Epithelial cell of proximal tubule (primary cell): Measurements from ENCODE around the gene GLUD1. TPM values are rescaled to one million over a fixed set of nuclear protein-coding genes. Genes with fewer than 3 reads are reported as not detected.
"Not testable (repeated sequence)": the region's sequence is repeated elsewhere in the genome, so short reads cannot be mapped to it uniquely, and the experiment has no call there.

Source experiments
- DNase-seq: peaks from one replicate; pipeline ENCODE4 v3.0.0-alpha.2; 2011; ENCODE audit warnings: low read depth
- H3K4me3 ChIP-seq: 2 replicates; pipeline ENCODE4 v1.5.1; 2011; ENCODE audit warnings: low read depth, mild to moderate bottlenecking, low read length
- CTCF ChIP-seq: conservative IDR thresholded peaks from 2 replicates; pipeline ENCODE4 v1.5.1; 2012; ENCODE audit warnings: low read depth, mild to moderate bottlenecking, low read length
- total RNA-seq: library from RNA; depleted of rRNA; stranded (reverse); fragments of >200 nt; gene quantifications from 2 replicates; pipeline ENCODE4 v1.2.3, GENCODE V29; 2015

The GLUD1 gene
- total RNA-seq, 1 donor from 2014 or later: 155 TPM

DNA sequence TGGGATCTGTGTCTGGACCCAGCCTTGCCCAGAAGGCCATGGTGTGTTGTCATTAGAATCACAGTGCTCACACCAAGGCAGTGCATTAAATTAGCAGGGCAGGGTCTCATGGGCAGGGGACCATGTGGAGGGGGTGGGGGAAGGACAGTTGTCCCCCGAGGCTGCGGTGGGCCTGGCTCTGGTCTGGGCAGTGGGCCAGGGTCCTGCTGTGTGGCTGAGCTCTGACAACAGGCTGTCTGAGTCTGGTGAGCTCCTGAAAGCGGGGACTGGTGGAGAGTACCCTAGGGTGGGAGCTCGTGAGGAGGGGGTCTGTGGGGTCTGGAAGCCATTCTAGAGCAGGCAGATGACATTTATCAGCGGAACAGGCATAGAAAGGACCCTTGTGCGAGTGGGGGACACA, 76.5 kb downstream of the GLUD1 start:
- DNase-seq, H3K4me3 ChIP-seq: not testable (repeated sequence)

DNA sequence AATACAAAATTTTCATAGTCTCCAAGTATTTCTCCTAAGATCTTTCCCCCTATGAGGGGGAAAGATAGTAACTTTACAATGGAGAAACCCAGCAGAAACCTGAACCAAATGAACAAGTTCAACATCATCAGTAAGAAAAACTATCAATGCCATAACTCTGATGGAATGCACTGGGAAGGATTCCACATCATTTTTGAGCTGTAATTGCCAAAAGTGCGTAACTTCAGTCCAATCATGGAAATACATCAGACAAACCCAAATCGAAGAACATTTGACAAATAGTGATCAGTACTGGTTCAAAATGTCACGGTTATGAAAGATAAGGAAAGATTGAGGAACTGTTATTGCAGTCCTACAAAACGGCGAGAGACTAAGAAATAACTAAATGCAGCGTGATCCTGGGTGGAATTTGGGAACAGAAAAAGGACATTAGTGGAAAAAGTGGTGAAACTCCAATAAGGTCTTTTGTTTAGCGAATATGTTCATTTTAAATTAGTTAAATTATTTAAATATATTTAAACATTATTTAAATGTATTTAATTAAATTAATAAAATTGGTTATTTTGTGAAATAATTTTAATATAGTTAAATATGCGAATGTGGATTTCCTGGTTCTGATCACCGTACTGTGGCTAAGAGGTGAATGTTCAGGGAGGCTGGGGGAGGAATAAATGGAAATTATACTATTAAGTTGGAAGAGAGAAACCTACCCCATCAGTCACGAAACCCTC, 79.5 kb downstream of the GLUD1 start:
- not testable (repeated sequence) for H3K4me3 ChIP-seq

DNA sequence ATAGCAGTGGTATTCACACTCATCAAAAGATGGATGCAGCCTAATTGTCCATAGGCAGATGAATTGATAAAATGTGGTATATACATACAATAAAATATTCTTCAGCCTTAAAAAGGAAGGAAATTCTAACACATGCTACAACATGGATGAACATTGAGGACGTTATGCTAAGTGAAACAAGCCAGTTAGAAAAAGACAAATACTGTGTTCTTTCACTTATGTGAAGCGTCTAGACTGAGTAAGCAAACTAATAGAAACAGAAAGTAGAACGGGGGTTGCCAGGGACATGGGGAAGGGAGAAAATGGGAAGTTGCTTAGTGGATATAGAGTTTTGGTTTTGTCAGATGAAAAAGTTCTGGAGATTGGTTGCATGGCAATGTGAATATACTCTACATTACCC, 81.1 kb downstream of the GLUD1 start:
- not testable (repeated sequence) for H3K4me3 ChIP-seq, DNase-seq

More for the DNA sequence above, 79.5 kb downstream of the GLUD1 start:
- not testable (repeated sequence) for DNase-seq

- DNase-seq, H3K4me3 ChIP-seq: not testable (repeated sequence)
Observed at GRCh38 chr10:87009134-87009696, 85.4 kb downstream of the GLUD1 start.

DNA sequence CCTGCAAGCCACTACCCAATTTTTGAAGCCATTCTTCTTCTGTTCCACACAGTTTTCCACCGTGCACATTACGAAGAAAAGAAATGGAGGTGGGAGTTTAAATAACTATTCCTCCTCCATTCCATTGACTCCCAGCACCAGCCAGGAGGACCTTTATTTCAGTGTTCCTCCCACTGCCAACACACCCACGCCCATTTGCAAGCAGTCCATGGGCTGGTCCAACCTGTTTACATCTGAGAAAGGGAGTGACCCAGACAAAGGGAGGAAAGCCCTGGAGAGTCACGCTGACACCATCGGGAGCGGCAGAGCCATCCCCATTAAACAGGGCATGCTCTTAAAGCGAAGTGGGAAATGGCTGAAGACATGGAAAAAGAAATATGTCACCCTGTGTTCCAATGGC, 86.3 kb downstream of the GLUD1 start:
- not testable (repeated sequence) for DNase-seq, H3K4me3 ChIP-seq

DNA sequence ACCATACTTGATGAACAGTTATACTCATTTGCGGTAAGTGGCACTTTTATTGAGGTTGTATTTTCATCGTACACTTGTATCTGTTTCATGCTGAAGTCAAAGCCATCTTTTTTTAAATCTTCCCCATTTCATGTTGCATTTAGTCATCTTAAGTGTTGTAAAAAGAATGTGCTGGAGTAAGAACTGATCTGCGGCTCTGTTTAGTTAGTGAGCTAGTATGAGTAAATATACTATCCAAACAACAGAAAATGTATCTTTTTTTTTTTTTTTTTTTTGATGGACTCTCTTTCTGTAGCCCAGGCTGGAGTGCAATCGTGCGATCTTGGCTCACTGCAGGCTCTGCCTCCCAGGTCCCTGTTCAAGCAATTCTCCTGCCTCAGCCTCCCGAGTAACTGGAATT, 87.0 kb downstream of the GLUD1 start:
- DNase-seq: not testable (repeated sequence)

DNA sequence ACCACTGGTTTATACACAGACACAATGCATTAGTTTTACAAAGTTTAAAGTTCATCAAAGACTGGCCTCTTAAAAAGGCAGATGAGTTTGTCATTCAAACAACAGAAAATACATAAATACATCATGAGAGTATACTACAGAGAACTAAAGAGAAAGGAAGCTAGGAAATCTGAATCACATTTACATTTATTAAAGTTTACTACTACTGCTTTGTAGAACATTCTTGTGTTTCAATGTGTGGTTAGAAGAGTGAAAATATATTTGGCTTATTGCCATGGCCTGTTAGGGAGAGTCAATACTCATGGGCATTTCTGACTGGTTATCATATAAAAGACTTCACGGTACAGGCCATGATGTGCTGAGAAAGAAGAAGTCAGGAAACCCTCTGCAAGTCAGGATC, 87.5 kb downstream of the GLUD1 start:
- not testable (repeated sequence) for H3K4me3 ChIP-seq, DNase-seq

More for the DNA sequence above, 87.0 kb downstream of the GLUD1 start:
- not testable (repeated sequence) for H3K4me3 ChIP-seq

DNA sequence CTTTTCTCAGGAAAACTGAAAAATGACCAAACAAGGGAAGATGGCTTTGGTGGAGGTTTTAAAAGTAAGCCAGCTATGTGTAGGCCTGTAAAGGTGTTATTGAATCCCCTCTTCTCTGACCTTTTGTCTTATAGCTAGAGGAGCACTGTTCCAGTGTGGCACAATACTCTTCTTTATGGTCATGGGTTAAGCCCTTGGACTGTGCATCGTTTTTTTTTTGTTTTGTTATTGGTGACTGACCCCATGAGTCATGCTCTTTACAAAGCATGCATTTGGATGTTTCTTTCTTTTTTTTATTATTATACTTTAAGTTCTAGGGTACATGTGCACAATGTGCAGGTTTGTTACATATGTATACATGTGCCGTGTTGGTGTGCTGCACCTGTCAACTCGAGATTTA, 94.2 kb downstream of the GLUD1 start:
- DNase-seq: peak; percentile 6
- no peak for TF ChIP-seq CTCF

More for the DNA sequence above, 94.2 kb downstream of the GLUD1 start:
- no peak overlapping the region for H3K4me3 ChIP-seq

Other genes with a start within 250 kb of the GLUD1 start
- gene MMRN2, start 137.2 kb downstream of the GLUD1 start, total RNA-seq: 0.17 TPM in 1 of 2 replicates, not detected in the other
- 3.1 and 30.0 TPM in 2 replicates for gene SNCG, start 136.2 kb downstream of the GLUD1 start, total RNA-seq
- gene ADIRF, start 126.4 kb downstream of the GLUD1 start, total RNA-seq: 0.72 and 1.4 TPM in 2 replicates
- gene FAM25A, start 74.5 kb downstream of the GLUD1 start, total RNA-seq: not detected in 2 replicates
- 14.3 and 36.0 TPM in 2 replicates for gene SHLD2, start 363 bp upstream of the GLUD1 start, total RNA-seq
- gene NUTM2A, start 130.6 kb upstream of the GLUD1 start, total RNA-seq: 0.65 and 0.69 TPM in 2 replicates